Activated T-helper 1 cell treated with Interleukin-2 at 50 U/mL for 16 hours (primary cell): ENCODE data around the gene PCDH9.

Experiments used
- DNase-seq: peaks from one replicate; pipeline ENCODE4 v3.0.0-alpha.2; 2020; ENCODE audit warnings: low read depth

The PCDH9 gene

DNA sequence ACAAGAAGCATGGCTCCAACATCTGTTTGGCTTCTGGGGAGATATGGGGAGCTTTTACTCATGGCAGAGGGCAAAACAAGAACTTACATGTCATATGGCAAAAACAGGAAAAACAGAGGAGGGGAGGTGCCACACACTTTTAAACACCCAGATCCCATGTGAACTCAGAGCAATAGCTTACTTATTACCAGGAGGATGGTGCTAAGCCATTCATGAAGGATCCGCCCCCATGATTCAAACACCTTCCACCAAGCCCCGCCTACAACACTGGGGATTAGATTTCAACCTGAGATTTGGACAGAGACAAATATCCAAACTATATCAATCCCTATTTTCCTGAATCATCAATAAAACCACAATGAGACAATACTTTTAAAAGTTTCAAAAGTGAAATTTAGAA, 712.1 kb downstream of the PCDH9 start:
- DNase-seq, result no peak

DNA sequence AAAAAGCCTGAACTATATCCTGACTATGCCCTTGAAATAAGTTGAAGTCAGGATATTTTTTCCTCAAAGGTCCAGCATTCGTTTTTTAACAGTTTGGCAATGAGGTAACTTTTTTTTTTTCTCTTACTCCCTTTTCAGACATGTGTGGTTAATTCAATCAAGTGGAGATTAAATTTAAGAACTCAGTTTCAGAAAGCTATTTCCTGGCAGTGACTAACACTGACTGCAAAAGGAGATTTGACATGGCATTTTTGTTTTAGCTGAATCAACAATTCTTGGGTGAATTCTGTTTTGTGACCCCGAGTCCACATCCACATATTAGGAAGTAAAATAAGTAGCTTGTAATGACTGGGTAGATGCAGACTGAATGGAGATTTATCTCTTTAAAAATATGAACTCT, 716.4 kb downstream of the PCDH9 start:
- DNase-seq, result no peak

DNA sequence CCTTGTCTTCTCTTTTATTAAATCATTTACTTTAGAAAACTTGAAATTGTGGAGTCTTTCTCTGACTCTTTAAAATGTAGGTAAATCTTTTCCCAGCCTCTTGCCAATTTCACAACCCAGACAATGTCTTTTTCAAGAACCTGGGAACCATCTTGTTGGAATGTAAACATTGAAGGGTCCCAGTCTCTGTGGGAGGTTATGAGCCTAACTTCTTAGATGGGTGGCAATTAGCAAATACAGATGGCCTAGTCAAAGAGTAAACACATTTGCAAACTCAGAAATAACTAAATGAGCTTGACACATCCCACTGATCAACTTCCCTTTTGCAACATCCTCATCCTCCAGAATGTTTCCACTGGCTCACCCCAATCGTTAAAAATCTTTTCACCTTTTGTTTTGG, 721.0 kb downstream of the PCDH9 start:
- no peak for DNase-seq

DNA sequence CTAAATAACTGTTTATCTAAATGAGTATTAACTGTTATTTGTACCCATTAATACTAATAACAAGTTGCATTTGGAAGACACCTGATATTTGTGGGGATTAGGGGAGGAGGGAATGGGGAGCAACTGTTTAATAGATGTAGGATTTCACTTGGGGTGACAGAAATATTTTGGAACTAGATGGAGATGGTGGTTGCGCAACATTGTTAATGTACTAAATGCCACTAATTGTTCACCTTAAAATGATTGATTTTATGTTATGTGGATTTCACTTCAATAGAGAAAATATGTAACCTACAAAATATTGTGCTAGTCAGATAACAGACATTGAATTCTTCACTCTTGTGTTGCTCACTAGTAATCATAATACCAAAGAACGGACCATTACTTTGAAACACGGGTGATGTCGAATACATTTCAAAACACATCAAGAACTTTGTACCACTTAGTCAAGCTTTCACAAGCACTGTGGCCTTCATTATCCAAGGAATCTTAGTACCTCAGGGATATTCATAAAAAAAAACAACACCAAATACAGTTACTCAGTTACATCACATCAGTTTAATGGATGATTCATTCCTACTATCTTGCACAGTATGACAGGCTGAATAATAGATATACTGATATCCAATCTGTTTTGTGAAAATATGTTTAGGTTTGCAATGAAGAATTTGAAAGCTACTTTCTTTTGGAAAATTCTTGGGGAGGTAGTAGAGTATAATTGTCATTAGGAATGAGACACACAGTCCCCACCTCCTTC, 721.8 kb downstream of the PCDH9 start:
- no peak for DNase-seq

DNA sequence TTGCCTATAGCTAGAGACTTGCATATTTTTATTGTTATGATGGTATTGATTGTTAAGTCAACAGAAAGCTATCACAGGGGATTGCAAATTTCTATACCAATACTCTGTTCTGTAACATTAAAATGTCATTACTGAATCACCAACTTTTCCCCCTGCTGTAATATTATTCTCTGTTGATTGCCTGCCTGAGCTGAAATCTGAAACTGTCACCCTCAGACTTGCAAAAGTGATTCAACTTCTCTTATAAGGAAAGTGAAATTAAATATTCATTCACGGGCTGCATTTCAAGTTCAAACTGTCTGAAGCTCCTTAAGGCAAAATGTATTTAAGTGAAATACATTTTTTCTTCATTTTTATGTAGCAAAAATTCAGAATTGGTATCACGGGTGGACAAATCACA, 723.2 kb downstream of the PCDH9 start:
- DNase-seq, result no peak

DNA sequence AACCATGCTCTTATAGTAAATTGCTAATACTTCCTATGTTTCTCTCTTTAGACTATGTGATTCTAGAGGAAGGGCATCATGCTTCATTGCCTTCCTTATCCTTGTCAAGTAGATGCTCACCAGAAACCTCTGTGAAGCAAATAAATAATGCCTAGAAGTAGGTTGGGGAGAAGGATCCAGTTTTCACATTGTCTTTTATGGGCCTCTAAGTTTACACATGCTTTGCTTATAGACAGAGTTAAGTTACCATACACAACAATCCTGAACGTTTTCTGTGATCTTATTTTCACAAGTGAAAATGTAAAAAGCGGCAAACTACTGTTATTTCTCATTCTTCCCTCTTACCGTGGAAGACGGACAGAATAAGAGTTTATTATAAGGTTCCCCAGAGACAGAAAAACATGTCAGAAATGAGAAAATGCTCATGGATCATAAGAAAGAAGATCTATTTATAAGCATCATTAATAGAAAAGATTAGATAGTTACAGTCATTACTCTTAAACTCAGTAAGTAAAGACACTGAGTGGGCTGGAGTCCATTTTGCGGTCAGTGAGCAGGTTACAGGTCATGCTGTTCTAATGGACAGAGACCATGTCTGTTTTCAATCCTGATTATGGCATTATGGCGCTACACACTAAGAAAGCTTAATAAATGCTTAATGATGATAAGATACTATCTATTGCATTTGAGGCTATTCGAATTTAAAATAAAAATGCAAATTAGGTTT, 723.9 kb downstream of the PCDH9 start:
- DNase-seq, result no peak

DNA sequence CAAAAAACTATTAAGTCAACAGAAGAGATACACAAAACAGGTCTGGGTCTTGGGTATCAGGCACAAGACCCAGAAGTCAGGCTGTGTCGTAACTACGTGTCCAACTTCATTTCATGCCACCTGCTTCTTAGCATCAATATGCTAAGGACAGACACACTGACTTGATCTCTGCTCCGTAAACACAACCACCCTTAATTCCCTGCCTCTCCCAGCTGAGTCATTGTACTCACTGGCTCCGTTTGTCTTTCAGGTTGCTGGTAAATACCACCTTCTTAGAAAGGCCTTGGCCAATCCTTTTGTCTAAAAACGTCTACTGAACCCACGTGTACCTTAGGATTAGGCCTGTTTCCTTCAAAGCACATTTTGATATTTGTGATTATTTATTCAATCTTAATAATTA, 726.2 kb downstream of the PCDH9 start:
- no peak for DNase-seq

DNA sequence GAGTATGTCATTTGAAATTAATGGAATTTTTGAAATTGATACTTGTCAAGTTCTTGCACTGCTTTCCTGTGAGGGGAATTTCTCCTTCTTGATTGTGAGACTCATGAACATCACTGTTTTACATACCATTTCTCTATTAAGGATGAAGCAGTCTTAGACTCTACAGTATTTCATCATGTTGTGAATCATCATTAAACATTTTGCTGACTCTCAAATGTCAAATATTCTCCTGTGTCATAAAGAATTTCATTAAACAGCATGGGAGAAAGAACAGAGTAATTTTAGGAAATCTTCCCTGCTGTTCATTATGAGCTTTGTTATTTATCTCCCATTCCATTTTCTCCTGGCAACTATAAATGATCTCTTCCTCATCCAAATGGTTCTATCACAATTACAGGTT, 729.0 kb downstream of the PCDH9 start:
- DNase-seq, result no peak

DNA sequence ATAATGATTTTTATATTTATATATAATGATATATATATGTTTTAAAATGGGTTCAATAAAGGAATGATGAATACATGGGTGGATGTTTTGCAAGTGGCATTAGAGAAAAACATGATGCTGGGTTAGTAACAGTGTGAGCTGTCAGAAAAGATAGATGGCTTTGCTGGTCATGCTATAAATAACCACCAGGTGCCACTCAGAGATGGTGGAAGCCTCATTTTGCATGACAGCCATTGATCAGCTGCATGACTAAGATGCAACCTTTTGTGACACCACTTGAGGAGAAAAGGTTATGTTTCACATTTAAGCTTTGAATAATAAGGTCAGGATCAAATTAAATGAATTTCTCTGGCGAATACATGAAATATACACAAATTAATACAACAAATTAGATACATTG, 737.7 kb downstream of the PCDH9 start:
- DNase-seq, result no peak

DNA sequence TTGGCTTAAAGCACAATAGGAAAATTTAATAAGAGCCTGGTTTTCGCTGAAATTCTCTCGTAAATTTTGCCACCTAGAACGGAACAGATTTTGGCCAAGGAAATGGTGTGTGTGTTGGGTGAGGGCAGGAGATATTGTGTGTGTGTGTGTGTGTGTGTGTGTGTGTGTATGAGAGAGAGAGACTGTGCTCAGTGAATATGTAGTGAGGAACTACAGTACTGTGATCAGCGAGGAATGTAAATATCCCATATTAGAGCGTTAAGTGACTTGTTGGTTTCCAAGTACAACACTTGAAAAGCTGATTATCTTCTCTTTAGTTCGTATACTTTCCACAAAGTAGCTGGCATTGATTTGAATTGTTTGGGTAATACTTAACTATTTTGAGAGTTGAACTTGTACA, 738.9 kb downstream of the PCDH9 start:
- no peak for DNase-seq

DNA sequence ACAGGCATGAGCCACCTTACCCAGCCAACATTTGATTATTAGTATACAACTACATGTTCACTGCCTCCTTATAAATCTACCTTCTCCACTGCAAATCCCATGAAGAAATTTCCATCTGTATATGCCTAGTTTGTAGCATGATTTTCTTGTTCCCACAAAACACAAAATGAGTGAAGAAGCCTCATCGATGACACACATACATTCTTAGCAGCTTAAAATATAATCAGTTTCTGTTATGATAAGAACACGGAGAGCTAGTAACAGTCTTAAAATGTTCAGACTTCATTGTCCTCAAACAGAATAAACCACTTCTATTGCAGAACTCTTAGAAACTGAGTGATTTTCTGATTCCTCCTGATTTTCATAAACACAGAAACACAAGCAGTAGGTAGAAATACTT, 740.5 kb downstream of the PCDH9 start:
- no peak for DNase-seq

DNA sequence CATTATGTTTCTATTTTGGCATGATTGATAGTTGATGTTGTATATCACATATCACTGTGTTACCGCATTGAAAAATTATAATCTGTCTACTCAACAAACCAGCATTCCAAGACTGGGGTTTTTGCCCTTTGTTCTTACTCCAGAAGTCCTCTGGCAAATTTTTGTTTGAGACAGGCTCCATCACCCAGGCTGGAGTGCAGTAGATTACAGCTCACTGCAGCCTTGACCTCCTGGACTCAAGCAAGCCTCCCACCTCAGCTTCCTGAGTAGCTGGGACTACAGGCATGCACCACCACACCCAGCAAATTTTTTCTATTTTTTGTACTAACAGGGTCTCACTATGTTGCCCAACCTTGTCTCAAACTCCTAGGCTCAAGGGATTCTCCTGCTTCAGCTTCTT, 741.0 kb downstream of the PCDH9 start:
- no peak for DNase-seq

DNA sequence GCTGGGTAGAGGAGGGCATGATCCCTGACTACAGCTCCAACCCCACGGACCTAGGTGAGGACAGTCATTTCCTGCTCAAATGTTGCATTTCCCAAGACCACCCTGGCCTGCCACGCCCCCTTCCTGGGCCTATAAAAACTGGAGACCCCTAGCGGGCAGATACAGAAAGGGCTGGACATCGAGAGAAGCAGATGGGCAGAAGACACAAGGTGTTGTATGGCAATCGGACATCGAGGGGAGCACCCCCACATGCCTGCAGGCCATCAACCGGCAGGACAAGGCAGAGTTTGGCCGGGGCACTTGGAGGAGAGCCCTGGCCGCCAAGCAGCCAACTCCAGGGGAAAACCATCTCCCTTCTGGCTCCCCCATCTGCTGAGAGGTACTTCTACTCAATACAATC, 746.4 kb downstream of the PCDH9 start:
- DNase-seq, result no peak

DNA sequence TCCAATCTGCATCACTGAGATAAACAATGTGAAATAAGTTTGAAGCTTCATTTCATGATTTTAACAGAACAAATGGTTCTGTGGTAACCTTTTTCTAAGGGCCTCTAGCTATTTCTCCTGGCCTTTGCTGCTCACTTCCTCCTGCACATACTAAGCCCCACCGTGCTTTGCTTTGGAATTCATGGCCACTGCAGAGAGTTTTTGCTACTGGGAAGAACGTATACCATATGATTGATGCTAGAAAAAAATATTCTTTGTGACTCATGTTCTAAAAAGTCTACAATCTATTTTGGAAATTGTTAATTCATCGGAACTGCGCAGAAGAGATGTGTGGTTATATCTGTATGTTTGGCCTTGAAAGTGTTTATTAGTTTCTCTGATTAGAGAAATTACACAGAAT, 747.3 kb downstream of the PCDH9 start:
- no peak for DNase-seq

DNA sequence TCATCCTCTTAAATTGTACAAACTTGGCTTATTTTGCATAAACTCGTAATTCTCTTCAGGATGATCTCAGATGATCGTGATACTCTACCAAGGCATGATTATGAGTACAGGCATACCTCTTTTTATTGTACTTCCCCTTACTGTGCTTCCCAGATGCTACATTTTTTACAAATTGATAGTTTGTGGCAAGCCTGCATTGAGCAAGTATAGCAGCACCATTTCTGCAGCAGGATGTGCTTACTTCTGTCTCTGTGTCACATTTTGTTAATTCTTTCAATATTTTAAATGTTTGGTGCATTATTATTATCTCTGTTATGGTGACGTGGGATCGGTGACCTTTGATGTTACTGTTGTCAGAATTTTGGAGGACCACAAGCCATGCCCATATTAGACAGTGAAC, 752.3 kb downstream of the PCDH9 start:
- DNase-seq, result no peak

DNA sequence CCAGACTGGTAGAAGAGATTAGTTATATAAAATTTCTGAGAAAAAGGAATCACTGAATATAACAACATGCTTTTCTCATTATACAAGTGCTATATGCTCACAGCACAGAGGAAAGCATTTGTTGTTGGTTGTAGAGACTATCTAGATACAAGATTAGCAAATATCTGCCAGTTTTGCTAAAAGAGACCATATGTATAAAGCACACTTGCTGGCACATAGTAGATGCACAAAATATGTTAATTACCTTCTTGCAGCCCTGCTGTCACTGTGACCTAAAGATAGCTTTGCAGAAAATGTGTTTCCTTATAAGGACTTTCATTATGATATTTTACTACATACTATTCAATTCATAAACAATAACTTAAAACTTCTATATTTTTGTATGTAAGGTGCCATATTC, 755.1 kb downstream of the PCDH9 start:
- no peak for DNase-seq

DNA sequence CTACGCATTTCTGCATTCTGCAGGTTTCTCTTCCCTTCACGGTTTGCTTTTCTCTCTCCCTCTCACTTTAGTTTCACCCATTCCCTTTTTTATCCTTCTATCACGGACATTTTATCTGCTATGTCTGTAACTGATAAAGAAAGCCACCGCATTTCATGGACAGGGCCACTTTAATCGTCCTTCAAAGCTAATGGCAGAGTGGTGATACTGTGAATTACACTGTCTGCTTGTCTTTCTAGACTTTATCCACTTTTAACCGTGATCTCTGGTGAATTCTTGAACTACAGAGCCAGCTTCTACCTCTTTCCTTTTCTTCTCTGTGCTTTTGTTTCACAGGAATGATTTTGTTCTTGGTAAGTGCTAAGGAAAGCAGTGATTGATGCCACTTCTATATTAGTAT, 760.4 kb downstream of the PCDH9 start:
- DNase-seq, result no peak

DNA sequence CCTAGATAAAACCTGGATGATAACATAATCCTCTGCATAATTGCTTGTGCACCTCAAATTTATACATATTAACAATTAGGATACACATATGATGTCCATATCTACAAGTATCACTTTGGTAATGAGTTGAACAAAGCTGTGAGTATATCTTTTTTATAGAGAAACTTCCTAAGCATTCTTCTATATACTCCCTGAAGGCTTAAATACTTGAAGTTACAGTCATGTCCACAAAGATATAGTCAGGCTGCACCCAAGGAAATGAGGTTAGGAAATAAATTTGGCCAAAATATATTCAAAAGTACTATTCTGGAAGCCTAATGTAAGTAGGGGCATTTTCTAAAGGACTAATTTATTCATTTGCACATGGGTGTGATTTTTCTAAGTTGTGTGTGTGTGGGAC, 761.5 kb downstream of the PCDH9 start:
- no peak for DNase-seq

DNA sequence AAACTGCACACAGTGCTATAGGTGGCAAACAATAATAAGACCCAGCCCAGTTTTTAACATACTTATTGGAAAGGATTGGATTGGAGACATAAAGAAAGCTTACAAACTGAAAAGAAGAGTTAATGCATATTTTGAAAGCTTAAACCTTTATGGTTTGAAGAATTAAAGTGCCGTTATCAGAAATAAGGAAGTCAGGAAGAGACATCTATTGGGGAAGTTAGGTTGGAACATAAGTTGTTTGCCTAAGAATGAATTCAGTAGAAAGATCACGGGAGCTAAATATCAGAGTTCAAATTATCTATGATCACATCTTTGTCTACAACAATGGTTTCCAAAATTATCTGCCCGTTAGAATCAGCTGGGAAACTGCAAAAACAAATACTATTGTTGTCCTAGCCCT, 767.9 kb downstream of the PCDH9 start:
- no peak for DNase-seq

DNA sequence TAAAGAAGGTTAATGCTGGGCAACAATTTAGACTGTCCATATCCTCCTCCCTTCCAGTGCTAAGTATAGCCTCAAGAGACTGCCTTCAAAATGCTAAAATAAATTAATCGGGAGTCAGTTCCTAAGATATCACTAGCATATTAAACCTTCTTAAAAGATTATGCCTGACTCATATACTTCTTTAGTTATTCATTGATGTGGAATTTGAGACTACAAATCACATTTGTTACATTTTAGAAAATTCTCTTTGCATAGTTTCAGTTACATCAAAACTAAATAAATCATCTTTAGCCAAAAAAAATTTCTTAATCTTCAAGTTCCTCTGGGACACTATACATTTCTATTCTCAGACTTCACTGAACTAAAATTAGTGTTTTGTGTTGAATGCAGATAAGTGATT, 769.1 kb downstream of the PCDH9 start:
- DNase-seq, result no peak

DNA sequence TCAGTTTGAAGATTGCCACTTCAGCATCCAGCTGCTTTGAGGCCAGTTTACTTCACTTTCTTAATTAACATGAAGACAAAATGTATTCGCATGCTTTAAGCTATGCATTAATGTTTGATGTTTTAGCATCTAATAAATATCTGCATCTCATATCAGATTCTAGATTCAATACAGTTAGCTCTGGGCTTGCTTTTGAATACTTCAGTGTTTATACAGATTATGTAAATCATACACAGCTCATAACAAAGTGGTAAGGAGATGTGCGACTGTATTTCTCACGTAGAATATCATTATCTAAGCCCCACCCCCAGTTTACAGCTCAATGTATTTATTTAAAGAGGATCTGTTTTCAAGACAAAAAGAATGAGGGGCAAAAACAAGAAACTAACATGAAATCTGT, 770.5 kb downstream of the PCDH9 start:
- no peak for DNase-seq

DNA sequence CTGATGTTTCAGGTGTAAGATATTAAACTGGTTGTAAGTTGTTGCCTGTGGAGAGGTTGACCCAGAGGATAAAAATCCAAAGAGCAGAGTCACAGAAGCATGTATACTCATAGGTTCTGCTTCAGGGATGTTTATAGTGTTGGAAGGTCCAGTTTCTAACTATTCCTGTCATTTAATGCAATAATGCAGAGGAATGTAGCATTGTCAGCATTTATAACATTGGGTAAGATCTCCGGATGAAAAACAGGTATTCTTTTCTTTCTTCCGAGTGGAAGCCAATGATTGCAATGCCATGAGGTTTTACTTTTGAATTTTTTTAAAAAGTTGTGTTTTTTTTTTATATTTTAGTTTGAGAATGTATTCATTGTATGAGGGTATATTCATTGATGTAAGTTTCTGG, 771.0 kb downstream of the PCDH9 start:
- DNase-seq, result no peak

DNA sequence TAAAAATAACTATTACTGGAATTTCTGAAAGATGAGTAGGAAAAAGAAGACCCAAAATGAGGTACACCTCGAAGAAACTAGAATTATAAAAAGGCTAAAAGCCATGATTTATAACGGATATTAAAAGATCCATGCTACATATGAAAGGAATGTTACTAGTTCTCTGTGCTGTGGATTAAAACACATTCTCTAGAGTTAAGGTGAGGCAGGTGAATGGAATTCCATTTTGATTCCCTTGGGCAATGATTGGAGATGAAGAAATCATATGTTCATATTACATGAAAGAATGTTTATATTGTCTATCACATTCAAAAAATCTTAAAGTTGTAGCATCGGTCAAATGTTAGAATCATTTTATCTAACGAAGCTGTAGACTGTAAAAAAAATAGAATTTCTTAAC, 783.7 kb downstream of the PCDH9 start:
- DNase-seq, result no peak

DNA sequence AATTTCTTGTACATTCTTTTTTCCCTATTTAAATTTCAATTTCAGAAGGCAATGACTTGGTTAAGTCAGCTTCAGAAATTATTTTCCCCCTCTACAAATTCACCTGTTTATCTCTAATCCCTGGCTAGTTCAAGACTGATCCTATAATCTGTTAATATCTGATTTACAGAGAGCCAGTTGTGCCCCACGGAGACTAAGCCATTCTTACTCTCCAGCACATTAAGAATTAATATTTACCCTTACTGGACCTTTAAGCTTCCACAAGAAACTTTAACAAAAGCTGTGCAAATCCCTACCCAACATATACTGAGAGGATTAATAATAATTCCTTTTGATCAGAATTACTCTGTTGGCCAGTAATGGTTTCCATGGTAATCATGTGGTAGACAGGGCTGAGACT, 786.2 kb downstream of the PCDH9 start:
- DNase-seq, result no peak
